MCF 10A (cell line): ENCODE data around the gene IRF6. TPM values are rescaled to one million over a fixed set of nuclear protein-coding genes. Genes with fewer than 3 reads are reported as not detected.

Source experiments
- BruUV-seq: library from RNA; stranded (reverse); fragments of 400-500 nt; replicated peaks from 2 replicates; lab custom pipeline; 2021; lab: Mats Ljungman, UMichigan
- CTCF ChIA-PET: fragments of 300-600 bp; sonication (Branson Sonifier 250); formaldehyde crosslinking; extraction: SDS; loops from one replicate; lab custom pipeline; 2021; ENCODE audit warnings: antibody characterized with exemption, inconsistent platforms; lab: Yijun Ruan, JAX
- POLR2A ChIA-PET: fragments of 300-600, 350-650 bp; sonication (Branson Sonifier 250); formaldehyde crosslinking; extraction: SDS; loops from one replicate; lab custom pipeline; 2020; ENCODE audit warnings: antibody characterized with exemption, inconsistent platforms; lab: Yijun Ruan, JAX
- DNase-seq: peaks from one replicate; pipeline ENCODE4 v3.0.0-alpha.2; 2018; ENCODE audit not compliant: unreplicated experiment
- H3K27ac Mint-ChIP-seq: one replicate; pipeline ENCODE4 v1.8.0; 2022; ENCODE audit warnings: mild to moderate bottlenecking, low read depth, mixed read lengths; ENCODE audit not compliant: unreplicated experiment
- H3K27me3 Mint-ChIP-seq: one replicate; pipeline ENCODE4 v1.8.0; 2022; ENCODE audit warnings: mixed read lengths; ENCODE audit not compliant: insufficient read depth, unreplicated experiment
- H3K36me3 Mint-ChIP-seq: one replicate; pipeline ENCODE4 v1.8.0; 2022; ENCODE audit warnings: mild to moderate bottlenecking, moderate library complexity, mixed read lengths; ENCODE audit not compliant: insufficient read depth, unreplicated experiment
- H3K4me1 Mint-ChIP-seq: one replicate; pipeline ENCODE4 v1.8.0; 2022; ENCODE audit warnings: mixed read lengths; ENCODE audit not compliant: insufficient read depth, unreplicated experiment
- H3K4me3 Mint-ChIP-seq: one replicate; pipeline ENCODE4 v1.8.0; 2022; ENCODE audit warnings: mild to moderate bottlenecking, moderate library complexity, mixed read lengths; ENCODE audit not compliant: unreplicated experiment
- H3K9me3 Mint-ChIP-seq: one replicate; pipeline ENCODE4 v1.8.0; 2022; ENCODE audit warnings: mixed read lengths; ENCODE audit not compliant: unreplicated experiment
- CTCF ChIP-seq: fragments of 200-600 bp; IDR thresholded peaks from one replicate; pipeline ENCODE4 v1.8.0; 2022; ENCODE audit warnings: antibody characterized with exemption, mild to moderate bottlenecking; ENCODE audit not compliant: unreplicated experiment
- intact Hi-C: fragments of 100-400 bp; cut with micrococcal nuclease; formaldehyde crosslinking; loops from 2 replicates; pipeline ENCODE4 v1.14.1; 2022
- total RNA-seq: library from RNA; stranded (reverse); gene quantifications from 2 replicates; pipeline ENCODE4 v1.2.3, GENCODE V29; 2022

Gene IRF6
- total RNA-seq, 1 experiment from 2014 or later = 106 TPM

- intact Hi-C loops = no loop called here
- Mint-ChIP-seq H3K36me3 (peaks cover 12% of the 10 kb centered on the region), H3K27me3 (no peaks in the 10 kb centered on the region), H3K27ac (no peak overlapping the region), H3K4me1 (no peaks in the 10 kb centered on the region), H3K4me3 (no peak overlapping the region), H3K9me3 (no peaks in the 10 kb centered on the region)
- no TSS peak for BruUV-seq
- POLR2A ChIA-PET = interaction anchor here (0.6 to 1.9 kb wide), 3 partner anchors 8 to 1783 kb away, joined by 3 to 8 read pairs (median 4); no protein-coding TSS in a partner anchor
- no peak for TF ChIP-seq CTCF
- CTCF ChIA-PET = interaction anchor here (0.5 to 2.4 kb wide), 6 partner anchors 29 to 212 kb away, joined by 3 to 13 read pairs (median 4); no protein-coding TSS in a partner anchor
- DNase-seq = no peak
These were observed 28.4 kb downstream of the IRF6 start for GRCh38 chr1:209777587-209777986.

GRCh38 chr1:209775678-209776077, 30.3 kb downstream of the IRF6 start:
- Mint-ChIP-seq H3K9me3 (no peaks in the 10 kb centered on the region), H3K4me3 (no peak overlapping the region), H3K27ac (no peak overlapping the region), H3K36me3 (peaks cover 6% of the 10 kb centered on the region), H3K4me1 (no peaks in the 10 kb centered on the region), H3K27me3 (no peaks in the 10 kb centered on the region)
- BruUV-seq = no TSS peak
- ChIA-PET CTCF (interaction anchor here (1.1 to 2.4 kb wide), 6 partner anchors 8 to 27 kb away, joined by 3 to 13 read pairs (median 4); partner anchors contain the start of gene C1orf74), POLR2A (interaction anchor here (0.6 to 4.6 kb wide), 5 partner anchors 8 to 187 kb away, joined by 3 to 40 read pairs (median 3); partner anchors contain the start of gene C1orf74)
- intact Hi-C loops = no loop called here
- DNase-seq = no peak
- TF ChIP-seq CTCF = no peak

- no peak for TF ChIP-seq CTCF
- H3K9me3 Mint-ChIP-seq = no peaks in the 10 kb centered on the region
- CTCF ChIA-PET = interaction anchor here (0.6 to 2.0 kb wide), 11 partner anchors 9 to 208 kb away, joined by 3 to 15 read pairs (median 5); partner anchors contain the start of gene C1orf74
- no TSS peak for BruUV-seq
- H3K27ac Mint-ChIP-seq = no peak overlapping the region
- POLR2A ChIA-PET = interaction anchor here (0.6 to 4.6 kb wide), 5 partner anchors 8 to 186 kb away, joined by 3 to 40 read pairs (median 3); partner anchors contain the start of gene C1orf74
- H3K4me1 Mint-ChIP-seq = peaks cover 1% of the 10 kb centered on the region
- no peak for DNase-seq
- H3K4me3 Mint-ChIP-seq = no peak overlapping the region
- intact Hi-C loops = no loop called here
- peaks cover 3% of the 10 kb centered on the region for H3K36me3 Mint-ChIP-seq
- no peaks in the 10 kb centered on the region for H3K27me3 Mint-ChIP-seq
These were observed 31.4 kb downstream of the IRF6 start for GRCh38 chr1:209774592-209774991.

- no peak overlapping the region for H3K4me3 Mint-ChIP-seq
- no peak for TF ChIP-seq CTCF
- H3K9me3 Mint-ChIP-seq = no peaks in the 10 kb centered on the region
- DNase-seq = no peak
- no peak overlapping the region for H3K27ac Mint-ChIP-seq
- intact Hi-C loops = no loop called here
- no peaks in the 10 kb centered on the region for H3K27me3 Mint-ChIP-seq
- BruUV-seq = no TSS peak
- H3K36me3 Mint-ChIP-seq = no peaks in the 10 kb centered on the region
- H3K4me1 Mint-ChIP-seq = peaks cover 17% of the 10 kb centered on the region
- ChIA-PET CTCF (interaction anchor here (0.6 to 1.6 kb wide), 7 partner anchors 43 to 810 kb away, joined by 3 to 7 read pairs (median 3); no protein-coding TSS in a partner anchor), POLR2A (interaction anchor here (1.0 to 4.6 kb wide), 3 partner anchors 12 to 195 kb away, joined by 3 to 40 read pairs (median 4); partner anchors contain the start of gene C1orf74)
These were observed 33.8 kb downstream of the IRF6 start for GRCh38 chr1:209772126-209772525.
